ENCODE results near the gene RBFOX1. TPM values are rescaled to one million over a fixed set of nuclear protein-coding genes. Genes with fewer than 3 reads are reported as not detected.

RBFOX1 gene
- total RNA-seq, 4 donors from 2014 or later: 0.12 to 0.54 TPM; not detected in 2

DNA sequence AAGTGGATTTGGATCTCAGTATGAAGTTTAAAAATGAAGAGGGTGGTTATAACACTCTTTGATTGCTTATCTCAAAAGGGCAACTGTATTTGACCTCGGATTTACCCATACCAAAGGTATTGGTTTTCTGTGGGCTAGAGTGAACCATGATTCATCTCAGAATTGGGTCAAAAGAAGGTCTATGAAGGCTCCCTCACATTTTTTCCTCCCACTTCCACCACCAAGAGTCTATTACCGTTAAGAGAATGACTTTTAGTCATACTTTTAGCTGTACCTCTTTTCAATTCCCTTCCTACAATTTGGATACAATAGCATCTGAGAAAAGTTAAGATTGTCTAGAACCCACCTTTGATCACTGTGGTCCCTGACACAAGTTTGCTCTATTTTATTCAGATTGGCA is 280.9 kb downstream of the RBFOX1 start:
- H3K4me3 ChIP-seq: no peak overlapping the region
- 68 to 71% methylated on average over 2 of the region's 2 CpGs for WGBS, 2 donors (ENCODE audit: low coverage in 1 of 2)
- no peaks in the 10 kb centered on the region for H3K27me3 ChIP-seq
- no peak overlapping the region for H3K27ac ChIP-seq
- no peaks in the 10 kb centered on the region for H3K9me3 ChIP-seq
- TF ChIP-seq POLR2AphosphoS5 (IDR thresholded peaks at IDR 0.05): no peak
- TF ChIP-seq, protein P1, sequence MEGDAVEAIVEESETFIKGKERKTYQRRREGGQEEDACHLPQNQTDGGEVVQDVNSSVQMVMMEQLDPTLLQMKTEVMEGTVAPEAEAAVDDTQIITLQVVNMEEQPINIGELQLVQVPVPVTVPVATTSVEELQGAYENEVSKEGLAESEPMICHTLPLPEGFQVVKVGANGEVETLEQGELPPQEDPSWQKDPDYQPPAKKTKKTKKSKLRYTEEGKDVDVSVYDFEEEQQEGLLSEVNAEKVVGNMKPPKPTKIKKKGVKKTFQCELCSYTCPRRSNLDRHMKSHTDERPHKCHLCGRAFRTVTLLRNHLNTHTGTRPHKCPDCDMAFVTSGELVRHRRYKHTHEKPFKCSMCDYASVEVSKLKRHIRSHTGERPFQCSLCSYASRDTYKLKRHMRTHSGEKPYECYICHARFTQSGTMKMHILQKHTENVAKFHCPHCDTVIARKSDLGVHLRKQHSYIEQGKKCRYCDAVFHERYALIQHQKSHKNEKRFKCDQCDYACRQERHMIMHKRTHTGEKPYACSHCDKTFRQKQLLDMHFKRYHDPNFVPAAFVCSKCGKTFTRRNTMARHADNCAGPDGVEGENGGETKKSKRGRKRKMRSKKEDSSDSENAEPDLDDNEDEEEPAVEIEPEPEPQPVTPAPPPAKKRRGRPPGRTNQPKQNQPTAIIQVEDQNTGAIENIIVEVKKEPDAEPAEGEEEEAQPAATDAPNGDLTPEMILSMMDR (IDR thresholded peaks at IDR 0.05): no peak
- TF ChIP-seq EP300 (IDR thresholded peaks at IDR 0.05): no peak
- no peak for TF ChIP-seq POLR2A (IDR thresholded peaks at IDR 0.05)
- no peaks in the 10 kb centered on the region for H3K4me1 ChIP-seq
- no peak for ATAC-seq
- no peaks in the 10 kb centered on the region for H3K36me3 ChIP-seq

DNA sequence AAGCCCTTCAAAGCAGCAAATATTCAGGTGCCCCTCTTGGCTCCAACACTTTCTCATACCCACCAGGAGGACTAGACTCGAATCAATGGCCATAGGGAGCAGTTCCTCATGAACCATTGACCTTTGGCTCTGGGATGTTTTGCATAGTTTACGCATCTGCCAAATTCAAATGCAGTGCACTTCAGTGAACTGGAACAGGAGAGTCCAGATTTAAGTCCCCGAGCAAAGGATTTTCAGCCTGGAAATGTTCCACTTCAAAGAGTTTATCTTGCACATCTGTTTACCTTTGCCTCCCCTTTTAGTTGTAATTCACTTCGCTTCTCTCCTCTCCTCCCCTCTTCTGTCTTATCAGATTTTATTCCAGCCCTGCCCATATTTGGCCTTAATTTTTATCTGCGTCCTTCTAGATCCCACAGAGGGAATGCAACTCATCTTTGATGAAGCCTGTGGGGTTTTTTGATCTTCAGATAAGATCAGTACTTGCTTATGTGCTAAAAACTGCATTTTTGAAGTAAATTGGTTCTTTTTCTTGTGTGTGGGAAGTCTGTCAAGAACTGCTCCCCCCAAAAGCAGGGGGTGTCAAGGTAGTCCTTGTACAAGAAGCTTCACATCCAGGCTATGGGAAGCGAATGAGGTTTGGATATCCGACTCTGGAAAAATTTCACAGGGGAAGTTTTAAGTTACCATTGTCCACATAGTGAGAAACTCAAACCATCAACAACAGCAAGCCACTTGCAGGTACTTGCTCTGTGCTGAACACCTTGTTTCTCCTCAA is 281.6 kb downstream of the RBFOX1 start:
- H3K4me3 ChIP-seq: no peak overlapping the region
- ATAC-seq: no peak
- WGBS, 2 donors (ENCODE audit: low coverage in 1 of 2): 52 to 57% methylated on average over 5 to 7 of the region's 7 CpGs
- TF ChIP-seq, protein P1 (IDR thresholded peaks at IDR 0.05): no peak
- TF ChIP-seq POLR2A (IDR thresholded peaks at IDR 0.05): no peak
- TF ChIP-seq EP300 (IDR thresholded peaks at IDR 0.05): no peak
- no peak for TF ChIP-seq POLR2AphosphoS5 (IDR thresholded peaks at IDR 0.05)
- H3K27me3 ChIP-seq: no peaks in the 10 kb centered on the region
- no peaks in the 10 kb centered on the region for H3K4me1 ChIP-seq
- no peaks in the 10 kb centered on the region for H3K36me3 ChIP-seq
- H3K9me3 ChIP-seq: no peaks in the 10 kb centered on the region
- H3K27ac ChIP-seq: no peak overlapping the region

DNA sequence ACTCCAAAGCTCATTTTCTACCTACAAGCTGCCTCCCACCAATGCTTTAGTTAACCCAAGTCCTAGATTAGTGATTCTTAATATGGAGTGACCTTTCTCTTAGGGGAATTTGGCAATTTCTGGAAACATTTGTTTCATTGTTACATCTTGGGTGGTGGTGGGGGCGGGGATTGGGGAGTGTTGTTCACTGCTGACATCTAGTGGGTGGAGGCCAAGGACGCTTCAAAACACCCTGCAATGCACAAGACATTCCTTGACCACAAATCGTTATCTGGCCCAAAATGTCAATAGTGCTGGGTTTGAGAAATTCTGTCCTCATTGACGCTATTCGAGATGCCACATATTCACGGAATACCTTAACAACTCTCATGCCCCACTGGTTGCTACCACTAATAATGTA is 282.9 kb downstream of the RBFOX1 start:
- WGBS, 2 donors (ENCODE audit: low coverage in 1 of 2): 34 to 97% methylated on average over 5 of the region's 6 CpGs
- Histone ChIP-seq H3K27me3 (no peaks in the 10 kb centered on the region), H3K9me3 (no peaks in the 10 kb centered on the region), H3K36me3 (no peaks in the 10 kb centered on the region), H3K4me1 (no peaks in the 10 kb centered on the region), H3K4me3 (no peak overlapping the region), H3K27ac (no peak overlapping the region)
- TF ChIP-seq POLR2AphosphoS5 (IDR thresholded peaks at IDR 0.05) (no peak), POLR2A (IDR thresholded peaks at IDR 0.05) (no peak), EP300 (IDR thresholded peaks at IDR 0.05) (no peak)
- TF ChIP-seq, protein P1 (IDR thresholded peaks at IDR 0.05): no peak
- no peak for ATAC-seq

DNA sequence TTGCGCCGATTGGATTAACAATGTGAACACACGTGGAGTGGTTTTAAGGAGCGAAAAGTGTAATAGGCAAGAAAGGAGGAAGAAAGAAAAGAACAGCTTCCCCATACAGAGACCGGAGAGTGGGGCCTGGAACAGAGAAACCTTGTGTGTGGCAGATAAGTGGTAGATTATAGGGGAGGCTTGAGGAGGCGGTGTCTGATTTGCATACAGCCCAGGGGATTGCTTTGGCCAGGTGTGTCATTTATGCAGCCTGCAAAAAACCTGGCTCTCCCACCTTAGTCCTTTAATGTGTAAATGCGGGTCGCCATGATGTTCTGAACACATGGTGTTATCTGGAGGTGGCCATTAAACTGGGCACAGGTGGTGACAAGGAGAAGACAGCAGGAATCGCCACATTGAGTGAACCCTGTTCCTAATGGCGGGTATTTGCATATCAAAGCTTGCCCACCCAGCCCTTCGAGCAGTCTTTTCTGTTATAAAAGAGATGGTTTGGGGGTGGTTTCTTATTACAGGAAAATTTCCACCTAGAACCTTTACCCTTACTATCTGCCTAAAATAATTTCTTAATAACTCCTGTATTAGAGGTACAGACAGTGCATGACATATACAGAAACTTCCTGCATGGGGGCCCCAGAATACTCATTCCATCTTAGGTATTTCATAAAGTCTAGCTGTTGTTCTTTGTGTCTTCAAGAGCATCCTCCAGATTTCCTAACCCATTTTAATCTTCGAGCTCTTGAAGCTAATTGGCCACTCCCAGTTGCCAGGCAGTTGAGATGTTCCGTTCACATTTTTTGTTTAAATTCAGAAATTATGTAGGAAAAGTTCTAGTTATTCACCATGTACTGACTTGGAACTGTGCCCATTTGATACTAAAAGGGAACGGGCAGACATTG is 292.5 kb downstream of the RBFOX1 start:
- Histone ChIP-seq H3K4me1 (no peaks in the 10 kb centered on the region), H3K4me3 (no peak overlapping the region), H3K36me3 (no peaks in the 10 kb centered on the region), H3K27ac (no peak overlapping the region), H3K27me3 (no peaks in the 10 kb centered on the region), H3K9me3 (no peaks in the 10 kb centered on the region)
- ATAC-seq: no peak
- WGBS, 2 donors (ENCODE audit: low coverage in 1 of 2): 71 to 80% methylated on average over 9 to 14 of the region's 14 CpGs
- TF ChIP-seq POLR2A (IDR thresholded peaks at IDR 0.05) (no peak), EP300 (IDR thresholded peaks at IDR 0.05) (no peak), POLR2AphosphoS5 (IDR thresholded peaks at IDR 0.05) (no peak)
- TF ChIP-seq, protein P1 (IDR thresholded peaks at IDR 0.05): no peak
